Activated CD8-positive, alpha-beta T cell treated with anti-CD3 and anti-CD28 coated beads, Interleukin-2, amount 10 ng/mL, durations not matched to agents 7 days and 5 days (primary cell): ENCODE results near the gene NTF3. TPM values are rescaled to one million over a fixed set of nuclear protein-coding genes. Genes with fewer than 3 reads are reported as not detected.

Source experiments
- ATAC-seq: fragments of 150-1000 bp; cut with Tn5 transposase; one replicate; pipeline ENCODE4 v1.10.0; 2021; ENCODE audit warnings: moderate library complexity
- CTCF ChIA-PET: fragments of 350-600 bp; sonication (Branson Sonifier 250); formaldehyde crosslinking; loops from one replicate; lab custom pipeline; 2021; ENCODE audit warnings: antibody characterized with exemption; lab: Charles Lee
- POLR2A ChIA-PET: fragments of 350-600 bp; sonication (Branson Sonifier 250); formaldehyde crosslinking; loops from one replicate; lab custom pipeline; 2021; ENCODE audit warnings: antibody characterized with exemption; lab: Charles Lee
- DNase-seq: peaks from one replicate; pipeline ENCODE4 v3.0.0-alpha.2; 2020
- H3K27ac Mint-ChIP-seq: one replicate; pipeline ENCODE4 v1.8.0; 2021; ENCODE audit warnings: mild to moderate bottlenecking, mixed read lengths
- H3K27me3 Mint-ChIP-seq: one replicate; pipeline ENCODE4 v1.8.0; 2021; ENCODE audit warnings: low read depth, mixed read lengths
- H3K36me3 Mint-ChIP-seq: one replicate; pipeline ENCODE4 v1.8.0; 2021; ENCODE audit warnings: low read depth, mixed read lengths
- H3K4me1 Mint-ChIP-seq: one replicate; pipeline ENCODE4 v1.8.0; 2021; ENCODE audit warnings: low read depth, mixed read lengths
- H3K4me3 Mint-ChIP-seq: one replicate; pipeline ENCODE4 v1.8.0; 2021; ENCODE audit warnings: mild to moderate bottlenecking, mixed read lengths
- H3K9me3 Mint-ChIP-seq: one replicate; pipeline ENCODE4 v1.8.0; 2022; ENCODE audit warnings: mixed read lengths; ENCODE audit not compliant: insufficient read depth
- total RNA-seq, 2 experiments: library from RNA; stranded (reverse); gene quantifications; one replicate each; pipeline ENCODE4 v1.2.3, GENCODE V29; 2021

Gene NTF3
- total RNA-seq, 2 experiments from 2014 or later = not detected

GRCh38 chr12:5407034-5407856 is 24.7 kb upstream of the NTF3 start:
- Mint-ChIP-seq H3K4me3 (no peak overlapping the region), H3K27me3 (peaks cover 13% of the 10 kb centered on the region), H3K36me3 (no peaks in the 10 kb centered on the region), H3K4me1 (no peaks in the 10 kb centered on the region), H3K27ac (no peak overlapping the region), H3K9me3 (no peaks in the 10 kb centered on the region)
- ChIA-PET POLR2A (no interaction called here), CTCF (interaction anchor here (0.6 to 0.8 kb wide), 2 partner anchors 20 to 28 kb away, joined by 3 read pairs; no protein-coding TSS in a partner anchor)
- ATAC-seq = no peak
- DNase-seq = no peak

GRCh38 chr12:5409619-5410018 is 22.3 kb upstream of the NTF3 start:
- H3K27me3 Mint-ChIP-seq = peaks cover 3% of the 10 kb centered on the region
- no peaks in the 10 kb centered on the region for H3K9me3 Mint-ChIP-seq
- ATAC-seq (no peak), DNase-seq (no peak)
- ChIA-PET CTCF (no interaction called here), POLR2A (no interaction called here)
- H3K27ac Mint-ChIP-seq = no peak overlapping the region
- no peak overlapping the region for H3K4me3 Mint-ChIP-seq
- no peaks in the 10 kb centered on the region for H3K36me3 Mint-ChIP-seq
- H3K4me1 Mint-ChIP-seq = no peaks in the 10 kb centered on the region

GRCh38 chr12:5416571-5416970 is 15.3 kb upstream of the NTF3 start:
- POLR2A ChIA-PET = no interaction called here
- H3K4me3 Mint-ChIP-seq = no peak overlapping the region
- H3K4me1 Mint-ChIP-seq = no peaks in the 10 kb centered on the region
- DNase-seq (no peak), ATAC-seq (no peak)
- H3K36me3 Mint-ChIP-seq = no peaks in the 10 kb centered on the region
- H3K9me3 Mint-ChIP-seq = no peaks in the 10 kb centered on the region
- H3K27ac Mint-ChIP-seq = no peak overlapping the region
- CTCF ChIA-PET = no interaction called here
- H3K27me3 Mint-ChIP-seq = peaks cover 3% of the 10 kb centered on the region

- no peaks in the 10 kb centered on the region for H3K36me3 Mint-ChIP-seq
- DNase-seq = no peak
- H3K4me1 Mint-ChIP-seq = no peaks in the 10 kb centered on the region
- no peak overlapping the region for H3K27ac Mint-ChIP-seq
- no peak for ATAC-seq
- ChIA-PET CTCF (no interaction called here), POLR2A (no interaction called here)
- no peak overlapping the region for H3K4me3 Mint-ChIP-seq
- H3K27me3 Mint-ChIP-seq = peaks cover 3% of the 10 kb centered on the region
- H3K9me3 Mint-ChIP-seq = no peaks in the 10 kb centered on the region
Observed at GRCh38 chr12:5417500-5417899, 14.4 kb upstream of the NTF3 start.

GRCh38 chr12:5428332-5429221 is 3.3 kb upstream of the NTF3 start:
- peaks cover 8% of the 10 kb centered on the region for H3K4me1 Mint-ChIP-seq
- no peak overlapping the region for H3K4me3 Mint-ChIP-seq
- ChIA-PET CTCF (interaction anchor here (0.9 to 1.3 kb wide), 2 partner anchors 9 to 14 kb away, joined by 3 read pairs; no protein-coding TSS in a partner anchor), POLR2A (interaction anchor here (0.6 kb wide), 1 partner anchor 176 kb away, joined by 3 read pairs; no protein-coding TSS in a partner anchor)
- H3K27me3 Mint-ChIP-seq = peaks cover 44% of the 10 kb centered on the region
- no peak for ATAC-seq
- DNase-seq = no peak
- H3K27ac Mint-ChIP-seq = no peak overlapping the region
- no peaks in the 10 kb centered on the region for H3K36me3 Mint-ChIP-seq
- H3K9me3 Mint-ChIP-seq = no peaks in the 10 kb centered on the region

- POLR2A ChIA-PET = no interaction called here
- Mint-ChIP-seq H3K4me1 (peaks cover 8% of the 10 kb centered on the region), H3K4me3 (no peak overlapping the region), H3K27me3 (peaks cover 44% of the 10 kb centered on the region), H3K36me3 (no peaks in the 10 kb centered on the region), H3K27ac (no peak overlapping the region), H3K9me3 (no peaks in the 10 kb centered on the region)
- no peak for ATAC-seq
- CTCF ChIA-PET = no interaction called here
- no peak for DNase-seq
Observed at GRCh38 chr12:5429741-5430557, 2.0 kb upstream of the NTF3 start.

GRCh38 chr12:5430641-5431603 is 986 bp upstream of the NTF3 start:
- Mint-ChIP-seq H3K9me3 (no peaks in the 10 kb centered on the region), H3K4me3 (no peak overlapping the region), H3K36me3 (no peaks in the 10 kb centered on the region), H3K27ac (no peak overlapping the region), H3K4me1 (peaks cover 8% of the 10 kb centered on the region), H3K27me3 (peaks cover 44% of the 10 kb centered on the region)
- ChIA-PET CTCF (no interaction called here), POLR2A (no interaction called here)
- ATAC-seq = no peak
- DNase-seq = no peak

- ChIA-PET POLR2A (no interaction called here), CTCF (no interaction called here)
- Mint-ChIP-seq H3K36me3 (no peaks in the 10 kb centered on the region), H3K4me1 (peaks cover 8% of the 10 kb centered on the region), H3K27me3 (peaks cover 43% of the 10 kb centered on the region), H3K27ac (no peak overlapping the region), H3K9me3 (no peaks in the 10 kb centered on the region), H3K4me3 (no peak overlapping the region)
- DNase-seq = no peak
- no peak for ATAC-seq
Observed at GRCh38 chr12:5433081-5433844, 1.4 kb downstream of the NTF3 start.

GRCh38 chr12:5433845-5434646 is 2.1 kb downstream of the NTF3 start:
- H3K4me3 Mint-ChIP-seq = no peak overlapping the region
- POLR2A ChIA-PET = no interaction called here
- no peak overlapping the region for H3K27ac Mint-ChIP-seq
- peaks cover 35% of the 10 kb centered on the region for H3K27me3 Mint-ChIP-seq
- no peak for ATAC-seq
- CTCF ChIA-PET = interaction anchor here (0.7 kb wide), 1 partner anchor 77 kb away, joined by 3 read pairs; no protein-coding TSS in a partner anchor
- H3K9me3 Mint-ChIP-seq = no peaks in the 10 kb centered on the region
- no peak for DNase-seq
- H3K36me3 Mint-ChIP-seq = no peaks in the 10 kb centered on the region
- peaks cover 8% of the 10 kb centered on the region for H3K4me1 Mint-ChIP-seq
